ENCODE measurements around the gene AFTPH. TPM values are rescaled to one million over a fixed set of nuclear protein-coding genes. Genes with fewer than 3 reads are reported as not detected.
A peak's percentile ranks its signal among the peaks of the same experiment; 100 is the strongest.

The AFTPH gene
- total and polyA plus RNA-seq, 4 donors = 27.0 to 78.1 (median 35.0) TPM

DNA sequence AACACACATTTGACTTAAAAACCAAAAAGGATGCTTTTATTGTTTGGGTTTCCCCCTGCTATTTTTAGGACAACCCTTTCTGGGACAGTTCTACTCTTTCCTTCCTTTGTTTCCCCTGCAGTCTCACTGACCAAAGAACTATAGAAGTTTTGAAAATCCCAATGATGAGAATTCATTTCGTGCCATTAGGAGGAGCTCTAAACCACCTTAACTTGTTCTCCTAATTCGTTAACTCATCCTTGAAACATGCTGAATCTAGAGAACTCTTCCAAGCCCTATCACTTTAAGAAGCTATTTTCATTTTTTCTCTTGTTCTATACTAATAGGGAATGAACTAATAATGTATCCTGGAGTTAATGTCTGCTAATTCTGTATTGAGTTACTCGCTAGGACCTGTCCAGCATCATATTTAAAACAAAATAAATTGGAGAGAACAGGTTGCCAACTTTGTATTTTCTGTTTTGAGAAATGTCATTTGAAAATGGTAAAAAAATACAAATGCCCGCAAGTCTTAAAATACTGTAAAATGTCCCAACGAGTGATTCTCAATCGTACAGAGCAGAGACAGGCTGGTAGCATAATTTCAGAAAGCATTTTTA lies 62.9 kb downstream of the AFTPH start:
- WGBS, 2 donors = 59 to 63% methylated on average over 6 of the region's 6 CpGs
- Histone ChIP-seq H3K36me3 (ENCODE audit: control insufficient read depth in 4 of 4, insufficient read depth in 4 of 4, low read length in 4 of 4) (peaks cover 0 to 23% (median 9%) of the 10 kb centered on the region in 4 donors), H3K27ac (ENCODE audit: low read depth in 1 of 2, low read length in 1 of 2) (no peak overlapping the region)

DNA sequence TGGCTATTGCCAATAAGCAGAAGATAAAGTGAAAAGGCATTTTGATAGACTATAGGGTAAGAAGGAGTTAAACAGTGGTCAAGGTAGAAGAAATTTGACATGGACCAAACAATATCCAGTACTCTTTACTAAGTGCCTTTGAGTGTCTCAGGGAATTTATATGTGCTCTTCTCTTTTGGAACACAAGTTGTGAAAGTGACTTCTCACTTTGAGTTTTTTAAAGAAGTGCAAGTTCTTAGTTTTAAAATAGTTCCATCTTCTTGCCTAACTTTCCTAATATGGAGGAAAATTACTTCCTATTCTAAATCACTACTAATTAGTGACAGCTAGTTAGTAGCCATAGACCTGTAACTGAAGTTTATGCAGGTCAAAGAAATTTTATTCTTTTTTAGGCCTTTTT lies 63.4 kb downstream of the AFTPH start:
- TF ChIP-seq, protein P1, sequence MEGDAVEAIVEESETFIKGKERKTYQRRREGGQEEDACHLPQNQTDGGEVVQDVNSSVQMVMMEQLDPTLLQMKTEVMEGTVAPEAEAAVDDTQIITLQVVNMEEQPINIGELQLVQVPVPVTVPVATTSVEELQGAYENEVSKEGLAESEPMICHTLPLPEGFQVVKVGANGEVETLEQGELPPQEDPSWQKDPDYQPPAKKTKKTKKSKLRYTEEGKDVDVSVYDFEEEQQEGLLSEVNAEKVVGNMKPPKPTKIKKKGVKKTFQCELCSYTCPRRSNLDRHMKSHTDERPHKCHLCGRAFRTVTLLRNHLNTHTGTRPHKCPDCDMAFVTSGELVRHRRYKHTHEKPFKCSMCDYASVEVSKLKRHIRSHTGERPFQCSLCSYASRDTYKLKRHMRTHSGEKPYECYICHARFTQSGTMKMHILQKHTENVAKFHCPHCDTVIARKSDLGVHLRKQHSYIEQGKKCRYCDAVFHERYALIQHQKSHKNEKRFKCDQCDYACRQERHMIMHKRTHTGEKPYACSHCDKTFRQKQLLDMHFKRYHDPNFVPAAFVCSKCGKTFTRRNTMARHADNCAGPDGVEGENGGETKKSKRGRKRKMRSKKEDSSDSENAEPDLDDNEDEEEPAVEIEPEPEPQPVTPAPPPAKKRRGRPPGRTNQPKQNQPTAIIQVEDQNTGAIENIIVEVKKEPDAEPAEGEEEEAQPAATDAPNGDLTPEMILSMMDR (IDR thresholded peaks at IDR 0.05; ENCODE audit: control extremely low read depth, extremely low read depth) = no peak
- H3K9ac ChIP-seq (ENCODE audit: insufficient read depth in 1 of 2, low read length in 2 of 2) = no peak overlapping the region
- ATAC-seq (ENCODE audit: insufficient read depth, low FRiP score) = no peak
- no peak overlapping the region for H3K4me3 ChIP-seq
- no peaks in the 10 kb centered on the region for H3K27me3 ChIP-seq (ENCODE audit: control insufficient read depth in 3 of 3, insufficient read depth in 3 of 3, low read length in 2 of 3)
- no peaks in the 10 kb centered on the region for H3K4me1 ChIP-seq (ENCODE audit: control insufficient read depth in 5 of 5, insufficient read depth in 5 of 5, low read length in 5 of 5)
- peaks cover 2 to 20% (median 11%) of the 10 kb centered on the region in 4 donors for H3K36me3 ChIP-seq (ENCODE audit: control insufficient read depth in 4 of 4, insufficient read depth in 4 of 4, low read length in 4 of 4)
- no peaks in the 10 kb centered on the region for H3K9me3 ChIP-seq (ENCODE audit: control insufficient read depth in 4 of 4, insufficient read depth in 3 of 4, low read length in 3 of 4)
- H3K27ac ChIP-seq (ENCODE audit: low read depth in 1 of 2, low read length in 1 of 2) = no peak overlapping the region
- DNase-seq = no peak

More for the DNA sequence above, 62.9 kb downstream of the AFTPH start:
- Histone ChIP-seq H3K4me1 (ENCODE audit: control insufficient read depth in 5 of 5, insufficient read depth in 5 of 5, low read length in 5 of 5) (no peaks in the 10 kb centered on the region), H3K4me3 (no peak overlapping the region), H3K9me3 (ENCODE audit: control insufficient read depth in 4 of 4, insufficient read depth in 3 of 4, low read length in 3 of 4) (no peaks in the 10 kb centered on the region), H3K27me3 (ENCODE audit: control insufficient read depth in 3 of 3, insufficient read depth in 3 of 3, low read length in 2 of 3) (no peaks in the 10 kb centered on the region), H3K9ac (ENCODE audit: insufficient read depth in 1 of 2, low read length in 2 of 2) (no peak overlapping the region)
- TF ChIP-seq, protein P1 (IDR thresholded peaks at IDR 0.05; ENCODE audit: control extremely low read depth, extremely low read depth) = peak; percentile 37
- ATAC-seq (ENCODE audit: insufficient read depth, low FRiP score) (no peak), DNase-seq (peak in 2 of 3 donors; percentile 74 to 80)

DNA sequence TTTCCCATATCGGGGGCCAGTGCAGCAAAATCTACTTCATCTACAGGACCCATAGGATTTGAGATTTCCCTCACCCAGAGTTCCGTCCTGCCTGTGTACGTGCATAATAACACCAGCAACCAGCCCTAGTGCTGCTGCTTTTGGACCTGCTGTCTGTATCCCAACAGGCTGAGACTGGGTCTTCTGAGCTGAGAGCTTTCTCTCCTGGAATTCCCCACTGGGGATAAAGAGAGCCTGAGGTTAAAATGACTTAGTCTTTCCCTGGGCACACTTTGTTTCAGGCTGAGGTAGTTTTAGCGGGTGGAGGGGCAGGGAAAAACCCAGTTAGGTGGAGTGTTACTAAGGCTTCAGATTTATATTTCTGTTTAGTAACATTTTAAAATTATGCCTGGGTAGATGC lies 67.1 kb downstream of the AFTPH start:
- DNase-seq (no peak), ATAC-seq (ENCODE audit: insufficient read depth, low FRiP score) (no peak)
- no peaks in the 10 kb centered on the region for H3K27me3 ChIP-seq (ENCODE audit: control insufficient read depth in 3 of 3, insufficient read depth in 3 of 3, low read length in 2 of 3)
- no peaks in the 10 kb centered on the region for H3K9me3 ChIP-seq (ENCODE audit: control insufficient read depth in 4 of 4, insufficient read depth in 3 of 4, low read length in 3 of 4)
- WGBS, 2 donors = 92 to 95% methylated on average over 4 of the region's 4 CpGs
- TF ChIP-seq, protein P1 (IDR thresholded peaks at IDR 0.05; ENCODE audit: control extremely low read depth, extremely low read depth) = no peak
- H3K4me1 ChIP-seq (ENCODE audit: control insufficient read depth in 5 of 5, insufficient read depth in 5 of 5, low read length in 5 of 5) = no peaks in the 10 kb centered on the region
- H3K9ac ChIP-seq (ENCODE audit: insufficient read depth in 1 of 2, low read length in 2 of 2) = no peak overlapping the region
- H3K36me3 ChIP-seq (ENCODE audit: control insufficient read depth in 4 of 4, insufficient read depth in 4 of 4, low read length in 4 of 4) = peaks cover 2 to 15% (median 12%) of the 10 kb centered on the region in 4 donors
- no peak overlapping the region for H3K27ac ChIP-seq (ENCODE audit: low read depth in 1 of 2, low read length in 1 of 2)
- H3K4me3 ChIP-seq = no peak overlapping the region
